SK-N-SH (cell line): ENCODE data around the gene QRICH2. TPM values are rescaled to one million over a fixed set of nuclear protein-coding genes. Genes with fewer than 3 reads are reported as not detected.

Experiments used
- CTCF ChIA-PET: fragments of 300-600, 350-600 bp; formaldehyde crosslinking; extraction: SDS; loops from one replicate; lab custom pipeline; 2021; lab: Yijun Ruan, JAX
- POLR2A ChIA-PET: fragments of 350-600 bp; sonication (Branson Sonifier 250); formaldehyde crosslinking; extraction: SDS; loops from one replicate; lab custom pipeline; 2020; ENCODE audit warnings: antibody characterized with exemption, inconsistent platforms; lab: Yijun Ruan, JAX
- DNase-seq: peaks from one replicate; pipeline ENCODE4 v3.0.0; 2012
- H2AFZ ChIP-seq: fragments of 200-600 bp; sonication (generic); 2 replicates; pipeline ENCODE4 v1.8.1; 2016; ENCODE audit warnings: antibody characterized with exemption, mild to moderate bottlenecking, low read depth
- H3F3A ChIP-seq: fragments of 200-600 bp; sonication (generic); replicated peaks from 2 replicates; pipeline ENCODE3; 2016; ENCODE audit warnings: antibody characterized with exemption, mild to moderate bottlenecking; ENCODE audit not compliant: insufficient read depth
- H3K27ac ChIP-seq, 2 experiments: fragments of 200-500 bp in 1 of 2; fragments of 200-600 bp in 1 of 2; sonication (Bioruptor generic) in 1 of 2; sonication (generic), shearing (Covaris generic) in 1 of 2; 2 replicates each; pipeline versions ENCODE4 v1.5.1 to v1.6.1; 2014 to 2016; ENCODE audit warnings: low read depth in 2 of 2, inconsistent platforms in 1 of 2, low read length in 1 of 2, mild to moderate bottlenecking in 1 of 2, mixed read lengths in 1 of 2
- H3K27me3 ChIP-seq: fragments of 200-600 bp; sonication (generic), shearing (Covaris generic); 2 replicates; pipeline ENCODE4 v1.6.1; 2016; ENCODE audit warnings: mixed run types; ENCODE audit not compliant: insufficient read depth
- H3K36me3 ChIP-seq, 2 experiments: fragments of 200-500 bp in 1 of 2; fragments of 200-600 bp in 1 of 2; sonication (Bioruptor generic) in 1 of 2; sonication (generic) in 1 of 2; replicated peaks in 1 of 2; 2 replicates each; pipeline versions ENCODE3 to v1.5.1; 2014 to 2016; ENCODE audit warnings: low read length in 1 of 2, mild to moderate bottlenecking in 1 of 2; ENCODE audit not compliant: insufficient read depth in 2 of 2, control insufficient read depth in 1 of 2
- H3K4me1 ChIP-seq, 2 experiments: fragments of 200-500 bp in 1 of 2; fragments of 200-600 bp in 1 of 2; sonication (Bioruptor generic) in 1 of 2; sonication (generic), shearing (Covaris generic) in 1 of 2; 2 replicates each; pipeline versions ENCODE4 v1.5.1 to v1.6.1; 2014 to 2016; ENCODE audit warnings: low read depth in 1 of 2, low read length in 1 of 2, mixed run types in 1 of 2; ENCODE audit not compliant: insufficient read depth in 2 of 2, control insufficient read depth in 1 of 2
- H3K4me2 ChIP-seq: fragments of 200-600 bp; sonication (generic), shearing (Covaris generic); 2 replicates; pipeline ENCODE4 v1.6.1; 2017; ENCODE audit warnings: mixed run types
- H3K4me3 ChIP-seq, 2 experiments: fragments of 200-500 bp in 1 of 2; fragments of 200-600 bp in 1 of 2; sonication (Bioruptor generic) in 1 of 2; sonication (generic), shearing (Covaris generic) in 1 of 2; 2 replicates each; pipeline versions ENCODE4 v1.5.1 to v1.8.1; 2014 to 2016; ENCODE audit warnings: low read depth in 2 of 2, inconsistent platforms in 1 of 2, low read length in 1 of 2, mild to moderate bottlenecking in 1 of 2, mixed read lengths in 1 of 2, moderate library complexity in 1 of 2
- H3K79me2 ChIP-seq: fragments of 200-600 bp; sonication (generic); 2 replicates; pipeline ENCODE4 v1.8.1; 2017; ENCODE audit warnings: mild to moderate bottlenecking; ENCODE audit not compliant: insufficient read depth
- H3K9ac ChIP-seq: fragments of 200-600 bp; sonication (generic); 2 replicates; pipeline ENCODE4 v1.6.1; 2017; ENCODE audit warnings: mixed run types
- H3K9me2 ChIP-seq: fragments of 200-600 bp; sonication (generic); 2 replicates; pipeline ENCODE4 v1.6.1; 2017; ENCODE audit warnings: mixed run types
- H3K9me3 ChIP-seq: fragments of 200-600 bp; sonication (generic); 2 replicates; pipeline ENCODE4 v1.6.1; 2017; ENCODE audit warnings: mixed run types, mild to moderate bottlenecking, moderate library complexity
- H4K20me1 ChIP-seq: fragments of 200-600 bp; sonication (generic); 2 replicates; pipeline ENCODE4 v1.6.1; 2017; ENCODE audit warnings: mild to moderate bottlenecking, mixed run types; ENCODE audit not compliant: insufficient read depth
- ELF1 ChIP-seq: IDR thresholded peaks from 2 replicates; pipeline ENCODE4 v1.4.0; 2012
- FOXM1 ChIP-seq: IDR thresholded peaks from 2 replicates; pipeline ENCODE4 v1.4.0; 2012; ENCODE audit warnings: low read depth, mild to moderate bottlenecking
- GABPA ChIP-seq: IDR thresholded peaks from 2 replicates; pipeline ENCODE4 v1.4.0; 2012; ENCODE audit warnings: low read depth, mild to moderate bottlenecking
- GATA2 ChIP-seq: sonication (generic); formaldehyde crosslinking; IDR thresholded peaks from 2 replicates; pipeline ENCODE4 v1.5.0; 2020; ENCODE audit warnings: mild to moderate bottlenecking, missing genetic modification reagents
- MAX ChIP-seq: IDR thresholded peaks from 2 replicates; pipeline ENCODE4 v1.4.0; 2012; ENCODE audit warnings: low read depth
- MEF2A ChIP-seq: IDR thresholded peaks from 2 replicates; pipeline ENCODE4 v1.4.0; 2012; ENCODE audit warnings: low read depth, borderline replicate concordance
- MXI1 ChIP-seq: IDR thresholded peaks from 2 replicates; pipeline ENCODE4 v1.6.1; 2012; ENCODE audit warnings: mild to moderate bottlenecking, low read depth, low read length, improper control_type of control experiment
- PBX3 ChIP-seq: IDR thresholded peaks from 2 replicates; pipeline ENCODE4; 2012
- POLR2AphosphoS5 ChIP-seq: IDR thresholded peaks from 2 replicates; pipeline ENCODE4 v1.6.1; 2012; ENCODE audit warnings: low read depth, low read length
- RXRA ChIP-seq: IDR thresholded peaks from 2 replicates; pipeline ENCODE4 v1.4.0; 2012; ENCODE audit warnings: low read depth, mild to moderate bottlenecking, borderline replicate concordance
- TAF1 ChIP-seq: IDR thresholded peaks from 2 replicates; pipeline ENCODE4 v1.6.1; 2012; ENCODE audit warnings: low read depth, mild to moderate bottlenecking, low read length, moderate library complexity, borderline replicate concordance
- USF2 ChIP-seq: fragments of 150-350 bp; IDR thresholded peaks from 2 replicates; pipeline ENCODE4 v1.6.1; 2017; ENCODE audit warnings: antibody characterized with exemption, low read length, low read depth, borderline replicate concordance
- ZBTB33 ChIP-seq: IDR thresholded peaks from 2 replicates; pipeline ENCODE4 v1.4.0; 2012; ENCODE audit warnings: low read depth, borderline replicate concordance
- WGBS: methylation state at CpG from one replicate; pipeline ENCODE4 v1.1.6; 2017; ENCODE audit warnings: low lambda C conversion rate; 5-methylcytosine and 5-hydroxymethylcytosine counted together
- polyA plus RNA-seq, 3 experiments: library from polyadenylated mRNA; depleted of rRNA; stranded (reverse); fragments of >200 nt; gene quantifications; 2 replicates each; pipeline ENCODE4 v1.2.3, GENCODE V29; 2012

QRICH2 gene
- polyA plus RNA-seq, 1 of the 3 experiments (the other 2 are of a cell fraction): 6.2 TPM

DNA sequence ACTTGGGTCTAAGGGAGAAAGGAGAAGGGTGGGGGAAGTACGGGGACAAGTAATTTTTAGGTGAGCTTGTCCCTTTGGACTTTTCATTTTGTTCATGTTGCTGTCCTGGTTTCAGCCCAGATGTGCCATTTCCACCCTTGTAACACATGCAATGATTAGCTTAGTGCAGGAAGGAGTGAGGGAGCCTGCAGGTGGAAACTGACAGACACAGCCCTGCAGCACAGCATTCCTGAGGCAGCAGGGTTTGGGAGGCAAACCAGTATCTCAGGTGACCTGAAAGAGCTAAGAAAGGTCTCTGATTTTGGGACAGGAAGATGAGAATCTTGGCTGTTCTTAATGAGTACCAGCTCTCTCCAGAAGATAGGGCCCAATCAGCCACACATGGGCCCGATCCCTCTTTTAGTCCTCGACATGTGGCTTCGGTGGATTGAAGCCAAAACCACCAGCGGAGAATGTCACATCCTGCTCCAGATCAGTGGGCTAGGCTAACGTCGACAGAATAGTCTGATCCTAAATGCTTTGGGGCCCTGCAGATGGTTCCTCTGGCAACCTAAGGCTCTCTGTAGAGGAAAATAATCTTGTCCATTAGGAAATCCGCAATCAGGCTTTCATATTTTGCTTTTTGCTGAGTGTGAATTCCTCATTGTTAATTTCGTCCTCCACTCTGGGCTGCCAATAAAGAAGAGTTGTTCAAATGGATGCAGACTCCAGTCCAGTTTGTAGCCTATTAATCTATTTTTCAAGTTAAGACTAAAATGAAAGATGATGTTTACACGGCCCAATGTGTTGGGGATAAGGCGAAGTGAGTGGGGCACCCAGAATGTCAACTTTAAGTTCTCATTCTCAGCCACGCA lies 64.0 kb downstream of the QRICH2 start:
- no peak for DNase-seq
- H3K9me3 ChIP-seq: no peaks in the 10 kb centered on the region
- no peaks in the 10 kb centered on the region for H3K9me2 ChIP-seq
- peaks cover 0 to 11% of the 10 kb centered on the region in 2 experiments; a peak in 1 of 4 replicates for H3K4me1 ChIP-seq
- WGBS: 77% methylated on average over 12 of the region's 12 CpGs
- no peak for TF ChIP-seq TAF1
- no peak for TF ChIP-seq ZBTB33
- no peak for TF ChIP-seq ELF1
- TF ChIP-seq GABPA: no peak
- TF ChIP-seq FOXM1: no peak
- TF ChIP-seq MEF2A: no peak
- TF ChIP-seq GATA2 (CRISPR knock-in tag): no peak
- TF ChIP-seq MXI1: no peak
- TF ChIP-seq MAX: no peak
- no peak for TF ChIP-seq PBX3
- no peak for TF ChIP-seq USF2
- no peak for TF ChIP-seq RXRA
- TF ChIP-seq POLR2AphosphoS5: no peak
- CTCF ChIA-PET: interaction anchor here (0.5 to 8.4 kb wide), 6 partner anchors 14 to 126 kb away, joined by 3 to 55 read pairs (median 4); no protein-coding TSS in a partner anchor
- H4K20me1 ChIP-seq: no peaks in the 10 kb centered on the region
- POLR2A ChIA-PET: no interaction called here
- H3K4me3 ChIP-seq: no peak overlapping the region
- no peak overlapping the region for H3K4me2 ChIP-seq
- H3K27ac ChIP-seq: no peak overlapping the region
- H3K36me3 ChIP-seq: no peaks in the 10 kb centered on the region
- no peak overlapping the region for H2AFZ ChIP-seq
- no peaks in the 10 kb centered on the region for H3K79me2 ChIP-seq
- no peak overlapping the region for H3K9ac ChIP-seq
- no peaks in the 10 kb centered on the region for H3K27me3 ChIP-seq
- H3F3A ChIP-seq: peaks cover 6% of the 10 kb centered on the region
